SK-N-SH treated with all-trans-retinoic acid at 6 μM for 48 hours (cell line): Measurements from ENCODE around the gene CTNNA3.

Source experiments
- ARNTL ChIP-seq: fragments of 450-650 bp; formaldehyde crosslinking; IDR thresholded peaks from 2 replicates; pipeline ENCODE4 v1.5.0; 2020; ENCODE audit warnings: low read depth, mild to moderate bottlenecking, moderate library complexity, borderline replicate concordance
- BACH2 ChIP-seq: fragments of 250-450 bp; sonication (Bioruptor Pico); IDR thresholded peaks from 2 replicates; pipeline ENCODE4 v1.9.0; 2021; ENCODE audit warnings: mild to moderate bottlenecking, borderline replicate concordance
- CSDC2 ChIP-seq: fragments of 250-450 bp; sonication (Bioruptor Pico); IDR thresholded peaks from 2 replicates; pipeline ENCODE4 v1.5.0; 2020; ENCODE audit warnings: mild to moderate bottlenecking, moderate library complexity
- ISL1 ChIP-seq: fragments of 250-450 bp; sonication (Bioruptor Pico); IDR thresholded peaks from 2 replicates; pipeline ENCODE4 v2.1.2; 2022; ENCODE audit warnings: mild to moderate bottlenecking, moderate library complexity
- ZNF8 ChIP-seq: fragments of 450-650 bp; formaldehyde crosslinking; IDR thresholded peaks from 2 replicates; pipeline ENCODE4 v1.5.0; 2020; ENCODE audit warnings: mild to moderate bottlenecking, moderate library complexity
- TF ChIP-seq, protein P1 (sequence below): fragments of 250-450 bp; sonication (Bioruptor Pico); IDR thresholded peaks from 2 replicates; pipeline ENCODE4 v1.8.0; 2020; ENCODE audit warnings: mild to moderate bottlenecking, moderate library complexity, borderline replicate concordance
- TF ChIP-seq, protein P2 (sequence below): fragments of 250-450 bp; sonication (Bioruptor Pico); IDR thresholded peaks from 2 replicates; pipeline ENCODE4 v1.5.1; 2020; ENCODE audit warnings: low read depth, mild to moderate bottlenecking, moderate library complexity

DNA sequence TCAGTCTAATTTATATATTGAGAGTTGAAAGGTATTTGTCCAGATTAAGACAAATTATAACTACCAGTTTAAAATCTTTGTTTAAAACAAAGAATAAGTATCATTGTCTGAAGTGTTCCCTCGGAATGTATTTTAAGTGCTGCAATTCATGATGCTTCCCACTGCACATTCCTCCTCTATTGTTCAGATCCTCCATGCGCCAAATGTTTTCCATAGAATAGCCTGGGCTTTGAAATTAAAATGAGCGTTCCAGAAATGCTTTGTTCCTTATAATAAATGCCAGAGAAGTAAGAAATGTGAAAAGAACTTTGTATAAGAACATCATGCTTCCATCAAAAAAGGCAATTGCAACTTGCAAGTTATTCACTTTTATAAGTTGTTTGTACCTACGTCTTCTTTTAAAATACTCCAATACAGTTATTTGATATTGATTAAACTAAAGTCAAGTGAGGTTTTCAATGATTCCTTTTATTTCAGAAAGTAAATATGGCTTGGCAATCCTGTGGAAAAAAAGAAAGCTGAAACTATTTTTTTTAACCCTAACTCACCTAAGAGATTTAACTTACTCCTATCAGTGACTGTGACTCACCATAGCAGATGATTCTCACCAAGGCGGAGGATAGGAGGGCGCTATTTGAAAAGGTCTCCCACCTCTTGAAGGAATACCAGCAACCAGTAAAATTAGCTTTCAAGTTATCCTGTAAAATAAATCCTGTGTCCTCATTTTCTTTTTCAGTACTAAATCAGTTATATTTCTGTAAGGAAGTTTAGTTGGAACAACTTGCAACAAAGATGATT is 85.8 kb downstream of the CTNNA3 start:
- TF ChIP-seq, protein P1, sequence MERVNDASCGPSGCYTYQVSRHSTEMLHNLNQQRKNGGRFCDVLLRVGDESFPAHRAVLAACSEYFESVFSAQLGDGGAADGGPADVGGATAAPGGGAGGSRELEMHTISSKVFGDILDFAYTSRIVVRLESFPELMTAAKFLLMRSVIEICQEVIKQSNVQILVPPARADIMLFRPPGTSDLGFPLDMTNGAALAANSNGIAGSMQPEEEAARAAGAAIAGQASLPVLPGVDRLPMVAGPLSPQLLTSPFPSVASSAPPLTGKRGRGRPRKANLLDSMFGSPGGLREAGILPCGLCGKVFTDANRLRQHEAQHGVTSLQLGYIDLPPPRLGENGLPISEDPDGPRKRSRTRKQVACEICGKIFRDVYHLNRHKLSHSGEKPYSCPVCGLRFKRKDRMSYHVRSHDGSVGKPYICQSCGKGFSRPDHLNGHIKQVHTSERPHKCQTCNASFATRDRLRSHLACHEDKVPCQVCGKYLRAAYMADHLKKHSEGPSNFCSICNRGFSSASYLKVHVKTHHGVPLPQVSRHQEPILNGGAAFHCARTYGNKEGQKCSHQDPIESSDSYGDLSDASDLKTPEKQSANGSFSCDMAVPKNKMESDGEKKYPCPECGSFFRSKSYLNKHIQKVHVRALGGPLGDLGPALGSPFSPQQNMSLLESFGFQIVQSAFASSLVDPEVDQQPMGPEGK (CRISPR knock-in tag), result no peak
- TF ChIP-seq ARNTL (CRISPR knock-in tag), result no peak
- no peak for TF ChIP-seq CSDC2 (CRISPR knock-in tag)
- no peak for TF ChIP-seq ISL1 (CRISPR knock-in tag)
- TF ChIP-seq, protein P2, sequence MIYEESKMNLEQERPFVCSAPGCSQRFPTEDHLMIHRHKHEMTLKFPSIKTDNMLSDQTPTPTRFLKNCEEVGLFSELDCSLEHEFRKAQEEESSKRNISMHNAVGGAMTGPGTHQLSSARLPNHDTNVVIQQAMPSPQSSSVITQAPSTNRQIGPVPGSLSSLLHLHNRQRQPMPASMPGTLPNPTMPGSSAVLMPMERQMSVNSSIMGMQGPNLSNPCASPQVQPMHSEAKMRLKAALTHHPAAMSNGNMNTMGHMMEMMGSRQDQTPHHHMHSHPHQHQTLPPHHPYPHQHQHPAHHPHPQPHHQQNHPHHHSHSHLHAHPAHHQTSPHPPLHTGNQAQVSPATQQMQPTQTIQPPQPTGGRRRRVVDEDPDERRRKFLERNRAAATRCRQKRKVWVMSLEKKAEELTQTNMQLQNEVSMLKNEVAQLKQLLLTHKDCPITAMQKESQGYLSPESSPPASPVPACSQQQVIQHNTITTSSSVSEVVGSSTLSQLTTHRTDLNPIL (CRISPR knock-in tag), result no peak
- no peak for TF ChIP-seq BACH2 (CRISPR knock-in tag)
- TF ChIP-seq ZNF8 (CRISPR knock-in tag), result no peak
